Esophagus muscularis mucosa (tissue), 4 donors: ENCODE results near the gene GNG4.

Experiments used
- EP300 ChIP-seq: sonication (generic); formaldehyde crosslinking; IDR thresholded peaks from one replicate; pipeline ENCODE4 v1.6.1; 2017; ENCODE audit warnings: antibody characterized with exemption
- POLR2AphosphoS5 ChIP-seq, 2 donors: sonication (generic); formaldehyde crosslinking; IDR thresholded peaks; one replicate each; pipeline ENCODE4 v1.6.1; 2017; ENCODE audit warnings: antibody characterized with exemption in 2 of 2
- TF ChIP-seq, protein P1 (sequence below), 3 experiments: fragments of 200-600 bp in 2 of 3; fragments of 450-650 bp in 1 of 3; sonication (generic) in 2 of 3; IDR thresholded peaks; one replicate each; pipeline ENCODE4 v1.5.1; 2017 to 2019; ENCODE audit warnings: antibody characterized with exemption in 3 of 3, mild to moderate bottlenecking in 2 of 3, moderate library complexity in 1 of 3

DNA sequence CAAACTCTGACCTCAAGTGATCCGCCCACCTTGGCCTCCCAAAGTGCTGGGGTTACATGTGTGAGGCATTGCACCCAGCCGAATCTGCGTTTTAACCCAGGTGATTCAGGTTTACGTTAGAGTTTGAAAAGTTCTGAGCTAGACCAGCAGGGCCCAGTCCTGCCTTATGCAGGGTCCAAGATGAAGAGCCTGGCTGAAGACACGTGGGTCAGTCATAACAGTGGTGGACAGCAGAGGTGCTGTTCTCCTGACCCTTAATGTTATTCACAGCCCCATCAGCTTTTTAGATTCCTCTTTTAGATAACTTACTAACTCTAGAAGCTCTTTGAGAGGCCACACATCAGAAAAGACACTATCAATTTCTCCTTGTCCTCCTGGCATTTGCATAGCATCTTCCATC is 50.0 kb downstream of the GNG4 start:
- TF ChIP-seq, protein P1, sequence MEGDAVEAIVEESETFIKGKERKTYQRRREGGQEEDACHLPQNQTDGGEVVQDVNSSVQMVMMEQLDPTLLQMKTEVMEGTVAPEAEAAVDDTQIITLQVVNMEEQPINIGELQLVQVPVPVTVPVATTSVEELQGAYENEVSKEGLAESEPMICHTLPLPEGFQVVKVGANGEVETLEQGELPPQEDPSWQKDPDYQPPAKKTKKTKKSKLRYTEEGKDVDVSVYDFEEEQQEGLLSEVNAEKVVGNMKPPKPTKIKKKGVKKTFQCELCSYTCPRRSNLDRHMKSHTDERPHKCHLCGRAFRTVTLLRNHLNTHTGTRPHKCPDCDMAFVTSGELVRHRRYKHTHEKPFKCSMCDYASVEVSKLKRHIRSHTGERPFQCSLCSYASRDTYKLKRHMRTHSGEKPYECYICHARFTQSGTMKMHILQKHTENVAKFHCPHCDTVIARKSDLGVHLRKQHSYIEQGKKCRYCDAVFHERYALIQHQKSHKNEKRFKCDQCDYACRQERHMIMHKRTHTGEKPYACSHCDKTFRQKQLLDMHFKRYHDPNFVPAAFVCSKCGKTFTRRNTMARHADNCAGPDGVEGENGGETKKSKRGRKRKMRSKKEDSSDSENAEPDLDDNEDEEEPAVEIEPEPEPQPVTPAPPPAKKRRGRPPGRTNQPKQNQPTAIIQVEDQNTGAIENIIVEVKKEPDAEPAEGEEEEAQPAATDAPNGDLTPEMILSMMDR (IDR thresholded peaks at IDR 0.05): no peak
- TF ChIP-seq EP300 (no peak), POLR2AphosphoS5 (IDR thresholded peaks at IDR 0.05) (no peak)
